D721Med (cell line): ENCODE data around the gene OLFML3.

Source experiments
- DNase-seq: peaks from one replicate; pipeline ENCODE4 v3.0.0; 2011; ENCODE audit warnings: low spot score; ENCODE audit not compliant: insufficient read length
- FAIRE-seq: peaks from 2 replicates; lab custom pipeline; 2011; peaks lifted over from hg19 to GRCh38; lab: Jason Lieb, UNC
- CTCF ChIP-seq: IDR thresholded peaks from 2 replicates; pipeline ENCODE4 v1.5.1; 2012; ENCODE audit warnings: mild to moderate bottlenecking, control low read depth; ENCODE audit not compliant: insufficient read depth; ENCODE audit errors: missing control alignments

Gene OLFML3

GRCh38 chr1:113983391-113983790, 4.1 kb downstream of the OLFML3 start:
- no peak for TF ChIP-seq CTCF
- FAIRE-seq (no peak), DNase-seq (no peak)

- DNase-seq (no peak), FAIRE-seq (no peak)
- TF ChIP-seq CTCF, result no peak
Observed at GRCh38 chr1:113983826-113984225, 4.6 kb downstream of the OLFML3 start.

- no peak for DNase-seq
- TF ChIP-seq CTCF, result no peak
Observed at GRCh38 chr1:113984710-113985109, 5.4 kb downstream of the OLFML3 start.

GRCh38 chr1:113986802-113987201, 7.5 kb downstream of the OLFML3 start:
- no peak for DNase-seq
- no peak for TF ChIP-seq CTCF
- FAIRE-seq, result no peak

More at GRCh38 chr1:113984710-113985109, 5.4 kb downstream of the OLFML3 start:
- FAIRE-seq, result no peak

- DNase-seq (no peak), FAIRE-seq (no peak)
Observed at GRCh38 chr1:113987259-113987658, 8.0 kb downstream of the OLFML3 start.

GRCh38 chr1:113990530-113990929, 11.3 kb downstream of the OLFML3 start:
- DNase-seq, result no peak
- FAIRE-seq, result no peak
- TF ChIP-seq CTCF, result no peak

More at GRCh38 chr1:113987259-113987658, 8.0 kb downstream of the OLFML3 start:
- TF ChIP-seq CTCF, result no peak

- FAIRE-seq (no peak), DNase-seq (no peak)
- no peak for TF ChIP-seq CTCF
Observed at GRCh38 chr1:113990961-113991360, 11.7 kb downstream of the OLFML3 start.
